Tibial nerve (tissue), 3 donors: ENCODE data around the gene SULT1C3.

Experiments used
- CTCF ChIP-seq, 5 experiments: fragments of 200-600 bp in 3 of 5; fragments of 450-650 bp in 2 of 5; sonication (generic) in 3 of 5; IDR thresholded peaks; one replicate each; pipeline ENCODE4 v1.5.1; 2016 to 2019; ENCODE audit warnings: antibody characterized with exemption in 5 of 5, mild to moderate bottlenecking in 3 of 5, moderate library complexity in 2 of 5
- POLR2A ChIP-seq, 2 donors: fragments of 450-650 bp; IDR thresholded peaks; one replicate each; pipeline ENCODE4 v1.6.1; 2017; ENCODE audit warnings: antibody characterized with exemption in 2 of 2, mild to moderate bottlenecking in 2 of 2, moderate library complexity in 2 of 2

- no peak for TF ChIP-seq CTCF (IDR thresholded peaks at IDR 0.05)
- TF ChIP-seq POLR2A (IDR thresholded peaks at IDR 0.05): no peak
Measured at GRCh38 chr2:108263401-108263800, 23.6 kb downstream of the SULT1C3 start.
